Measurements from ENCODE around the gene RNU6-9.

The RNU6-9 gene

DNA sequence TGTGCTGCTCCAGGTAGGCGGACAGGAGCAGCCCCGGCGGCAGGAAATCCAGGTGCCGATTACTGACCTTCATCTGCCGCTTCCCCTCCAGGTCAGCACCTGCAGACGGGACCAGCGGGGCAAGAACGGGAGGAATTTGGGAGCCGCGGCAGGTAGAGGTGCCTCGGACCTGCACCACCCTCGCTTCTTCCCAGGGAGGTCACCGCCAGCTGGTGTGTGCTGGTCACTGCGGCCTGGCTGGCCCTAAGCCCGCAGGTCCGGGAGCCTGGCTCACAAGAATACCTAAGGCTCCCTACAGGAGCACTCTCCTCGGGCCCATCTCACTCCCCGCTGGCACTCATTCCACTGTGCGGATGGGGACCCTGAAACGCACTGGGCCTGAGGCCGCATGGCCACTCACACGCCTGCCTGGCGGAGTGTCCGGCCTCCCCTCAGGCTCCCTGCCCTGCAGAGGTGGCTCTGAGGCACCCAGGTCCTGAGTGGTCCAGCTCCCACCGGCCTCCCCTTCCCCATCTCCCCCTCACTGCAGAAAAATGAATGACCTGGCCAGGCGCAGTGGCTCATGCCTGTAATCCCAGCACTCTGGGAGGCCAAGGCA, 4.3 kb downstream of the RNU6-9 start:
- Mint-ChIP-seq H3K9me3 (no peaks in the 10 kb centered on the region), H3K27me3 (no peaks in the 10 kb centered on the region), H3K4me1 (peaks cover 28% of the 10 kb centered on the region), H3K4me3 (no peak overlapping the region), H3K27ac (no peak overlapping the region)
- ATAC-seq (no peak), DNase-seq (no peak)

DNA sequence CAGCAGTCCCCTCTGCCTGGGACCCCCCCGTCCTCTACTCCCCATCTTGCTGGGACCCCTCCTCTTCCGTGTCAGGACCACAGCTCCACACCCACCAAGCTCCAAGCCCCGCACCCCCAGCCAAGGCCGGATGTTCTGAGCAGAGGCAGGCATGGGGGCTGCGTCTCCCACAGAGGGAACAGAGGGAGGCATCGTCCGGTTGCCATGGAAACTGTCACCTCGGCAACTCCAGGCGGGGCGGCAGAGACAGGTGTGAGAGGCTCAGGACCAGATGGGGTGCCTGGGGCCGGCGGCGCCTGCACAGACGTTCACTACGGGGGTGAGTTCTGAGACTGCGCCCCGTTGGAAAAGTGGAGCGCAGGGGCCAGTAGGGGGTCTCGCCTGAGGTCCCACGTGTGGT, 5.4 kb downstream of the RNU6-9 start:
- Mint-ChIP-seq H3K4me1 (peaks cover 27% of the 10 kb centered on the region), H3K4me3 (no peak overlapping the region), H3K27ac (no peak overlapping the region), H3K9me3 (no peaks in the 10 kb centered on the region), H3K27me3 (no peaks in the 10 kb centered on the region)
- ATAC-seq (no peak), DNase-seq (peak in 1 of 2 donors; percentile 31)

GRCh38 chr19:899336-900042, 6.2 kb downstream of the RNU6-9 start:
- H3K9me3 Mint-ChIP-seq = no peaks in the 10 kb centered on the region
- ATAC-seq (no peak), DNase-seq (no peak)
- H3K4me1 Mint-ChIP-seq = peaks cover 29% of the 10 kb centered on the region
- no peak overlapping the region for H3K4me3 Mint-ChIP-seq
- H3K27ac Mint-ChIP-seq = no peak overlapping the region
- H3K27me3 Mint-ChIP-seq = no peaks in the 10 kb centered on the region

GRCh38 chr19:900043-900301, 6.7 kb downstream of the RNU6-9 start:
- H3K4me3 Mint-ChIP-seq = no peak overlapping the region

DNA sequence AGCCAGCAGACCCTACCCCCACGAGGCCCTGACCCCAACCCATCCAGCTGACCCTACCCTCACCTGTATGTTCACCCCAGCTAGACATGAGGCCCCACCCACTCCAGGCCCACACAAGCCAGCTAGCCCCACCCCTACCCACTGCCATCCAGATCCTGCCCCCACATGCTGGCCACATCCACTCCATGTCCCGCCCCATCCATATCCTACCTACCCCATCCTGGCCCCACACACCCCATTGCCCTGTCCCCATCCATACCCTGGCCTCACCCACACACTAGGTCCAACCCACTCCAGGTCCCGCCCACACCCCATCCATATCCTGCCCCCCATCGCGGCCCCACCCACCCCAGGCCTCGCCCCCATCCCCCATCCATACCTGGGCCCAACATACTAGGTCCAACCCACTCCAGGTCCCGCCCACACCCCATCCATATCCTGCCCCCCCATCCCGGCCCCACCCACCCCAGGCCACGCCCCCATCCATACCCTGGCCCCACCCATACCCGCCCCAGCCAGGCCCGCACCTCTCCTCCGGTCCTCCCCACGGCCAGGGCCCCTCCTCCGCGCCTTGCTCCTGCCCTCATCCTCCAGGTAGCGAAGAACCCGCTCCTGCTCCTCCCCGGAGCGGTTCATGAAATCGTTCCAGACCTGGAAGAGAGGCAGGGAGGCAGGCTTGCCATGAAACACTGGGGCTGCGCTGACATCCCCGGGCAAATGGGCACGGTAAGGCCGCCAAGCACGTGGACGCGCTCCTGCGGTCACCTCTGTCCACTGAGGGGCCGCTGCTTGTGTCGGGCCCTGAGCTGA, 7.2 kb downstream of the RNU6-9 start:
- peak overlapping the region in 1 of 2 donors; percentile 50 for H3K27ac Mint-ChIP-seq
- H3K4me1 Mint-ChIP-seq = peaks cover 34% of the 10 kb centered on the region
- no peak for DNase-seq
- peak; percentile 64 for ATAC-seq
- no peaks in the 10 kb centered on the region for H3K27me3 Mint-ChIP-seq
- H3K4me3 Mint-ChIP-seq = no peak overlapping the region
- no peaks in the 10 kb centered on the region for H3K9me3 Mint-ChIP-seq

More at GRCh38 chr19:900043-900301, 6.7 kb downstream of the RNU6-9 start:
- H3K4me1 Mint-ChIP-seq = peaks cover 33% of the 10 kb centered on the region
- no peaks in the 10 kb centered on the region for H3K9me3 Mint-ChIP-seq
- H3K27me3 Mint-ChIP-seq = no peaks in the 10 kb centered on the region
- H3K27ac Mint-ChIP-seq = no peak overlapping the region
- no peak for ATAC-seq
- DNase-seq = no peak

- Mint-ChIP-seq H3K4me1 (peaks cover 43% of the 10 kb centered on the region), H3K9me3 (no peaks in the 10 kb centered on the region), H3K27me3 (no peaks in the 10 kb centered on the region), H3K4me3 (no peak overlapping the region), H3K27ac (peak overlapping the region in 1 of 2 donors; percentile 19)
- DNase-seq (no peak), ATAC-seq (no peak)
Measured at GRCh38 chr19:901216-902092, 8.2 kb downstream of the RNU6-9 start.

DNA sequence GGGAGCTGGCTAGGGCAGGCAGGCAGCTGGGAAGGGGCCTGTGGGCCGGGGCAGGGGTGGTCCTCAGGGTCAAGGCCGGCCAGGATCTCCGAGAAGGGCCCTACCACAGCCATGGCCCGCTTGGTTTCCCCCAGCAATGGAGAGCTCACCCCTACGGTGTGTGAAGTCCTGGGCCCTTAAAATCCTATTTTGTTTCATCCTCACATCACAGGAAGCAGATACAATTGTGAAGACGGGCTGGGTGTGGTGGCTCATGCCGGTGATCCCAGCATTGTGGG, 8.7 kb downstream of the RNU6-9 start:
- Mint-ChIP-seq H3K4me3 (no peak overlapping the region), H3K9me3 (no peaks in the 10 kb centered on the region), H3K27ac (no peak overlapping the region), H3K4me1 (peaks cover 49% of the 10 kb centered on the region), H3K27me3 (no peaks in the 10 kb centered on the region)
- no peak for DNase-seq
- no peak for ATAC-seq

DNA sequence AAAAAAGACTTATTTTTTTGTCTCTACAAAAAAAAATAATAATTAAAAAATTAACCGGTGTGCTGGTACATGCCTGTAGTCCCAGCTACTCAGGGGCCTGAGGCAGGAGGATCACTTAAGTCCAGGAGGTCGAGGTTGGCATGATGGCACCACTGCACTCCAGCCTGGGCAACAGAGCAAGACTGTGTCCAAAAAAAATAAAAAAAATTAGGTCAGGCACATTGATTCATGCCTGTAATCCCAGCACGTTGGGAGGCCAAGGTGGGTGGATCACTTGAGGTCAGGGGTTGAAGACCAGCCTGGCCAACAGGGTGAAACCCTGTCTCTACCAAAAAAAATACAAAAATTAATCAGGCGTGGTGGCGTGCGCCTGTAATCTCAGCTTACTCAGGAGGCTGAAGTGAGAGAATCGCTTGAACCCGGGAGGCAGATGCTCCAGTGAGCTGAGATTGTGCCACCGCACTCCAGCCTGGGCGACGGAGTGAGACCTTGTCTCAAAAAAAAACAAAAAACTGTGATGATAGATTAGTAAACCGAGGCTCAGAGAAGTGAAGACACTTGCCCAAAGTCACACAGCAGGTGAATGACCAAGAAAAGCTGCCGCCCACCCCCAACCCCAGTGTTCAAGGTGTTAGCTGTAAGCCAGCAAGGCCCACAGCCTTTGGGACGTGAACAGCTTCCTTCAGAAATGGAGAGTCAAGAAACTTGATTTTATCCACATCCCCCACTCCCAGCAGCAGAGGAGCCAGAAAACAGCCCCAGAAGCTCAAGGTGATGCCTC, 9.4 kb downstream of the RNU6-9 start:
- Mint-ChIP-seq H3K4me1 (peaks cover 55% of the 10 kb centered on the region), H3K9me3 (no peaks in the 10 kb centered on the region), H3K27me3 (no peaks in the 10 kb centered on the region), H3K4me3 (no peak overlapping the region), H3K27ac (peak overlapping the region in 1 of 2 donors; percentile 52)
- ATAC-seq = no peak
- no peak for DNase-seq

GRCh38 chr19:903266-903797, 10.0 kb downstream of the RNU6-9 start:
- no peak overlapping the region for H3K4me3 Mint-ChIP-seq

DNA sequence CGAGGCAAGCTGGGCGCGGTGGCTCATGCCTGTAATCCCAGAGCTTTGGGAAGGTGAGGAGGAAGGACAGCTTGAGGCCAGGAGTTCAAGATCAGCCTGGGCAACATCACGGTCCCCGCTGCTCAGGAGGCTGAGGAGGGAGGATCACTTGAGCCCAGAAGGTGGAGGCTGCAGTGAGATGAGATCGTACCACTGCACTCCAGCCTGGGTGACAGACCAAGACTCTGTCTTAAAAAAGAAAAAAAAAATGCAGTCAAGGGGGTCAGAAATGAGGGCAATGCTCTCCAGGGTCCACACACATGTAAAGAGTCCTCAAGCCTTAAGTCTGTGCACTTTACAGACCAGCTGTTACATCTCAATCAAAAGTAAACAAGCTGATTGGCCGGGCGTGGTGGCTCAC, 11.3 kb downstream of the RNU6-9 start:
- peak overlapping the region in 1 of 2 donors; percentile 77 for H3K27ac Mint-ChIP-seq
- no peak for DNase-seq
- H3K4me1 Mint-ChIP-seq = peaks cover 74% of the 10 kb centered on the region
- H3K4me3 Mint-ChIP-seq = no peak overlapping the region
- H3K9me3 Mint-ChIP-seq = no peaks in the 10 kb centered on the region
- no peak for ATAC-seq
- no peaks in the 10 kb centered on the region for H3K27me3 Mint-ChIP-seq

More at GRCh38 chr19:903266-903797, 10.0 kb downstream of the RNU6-9 start:
- H3K4me1 Mint-ChIP-seq = peaks cover 62% of the 10 kb centered on the region
- no peak for DNase-seq
- H3K9me3 Mint-ChIP-seq = no peaks in the 10 kb centered on the region
- no peak for ATAC-seq
- no peak overlapping the region for H3K27ac Mint-ChIP-seq
- no peaks in the 10 kb centered on the region for H3K27me3 Mint-ChIP-seq

GRCh38 chr19:906480-906879, 13.2 kb downstream of the RNU6-9 start:
- Mint-ChIP-seq H3K9me3 (no peaks in the 10 kb centered on the region), H3K4me1 (peaks cover 79% of the 10 kb centered on the region), H3K27ac (peak overlapping the region; percentile 12 to 40), H3K27me3 (no peaks in the 10 kb centered on the region), H3K4me3 (peak overlapping the region; percentile 42 to 80)
- ATAC-seq (no peak), DNase-seq (no peak)

GRCh38 chr19:907183-907853, 14.0 kb downstream of the RNU6-9 start:
- ATAC-seq (peak; percentile 65), DNase-seq (peak; percentile 47 to 64)
- no peaks in the 10 kb centered on the region for H3K27me3 Mint-ChIP-seq
- H3K4me1 Mint-ChIP-seq = peaks cover 72% of the 10 kb centered on the region
- H3K4me3 Mint-ChIP-seq = peak overlapping the region; percentile 39 to 80
- peak overlapping the region in 1 of 2 donors; percentile 63 for H3K27ac Mint-ChIP-seq
- H3K9me3 Mint-ChIP-seq = no peaks in the 10 kb centered on the region

- H3K4me3 Mint-ChIP-seq = peak overlapping the region; percentile 65 to 69
- peaks cover 44% of the 10 kb centered on the region for H3K4me1 Mint-ChIP-seq
- DNase-seq = no peak
- ATAC-seq = no peak
- H3K27ac Mint-ChIP-seq = peak overlapping the region in 1 of 2 donors; percentile 90
- H3K27me3 Mint-ChIP-seq = no peaks in the 10 kb centered on the region
- no peaks in the 10 kb centered on the region for H3K9me3 Mint-ChIP-seq
Measured at GRCh38 chr19:911197-912033, 18.1 kb downstream of the RNU6-9 start.
